Fibroblast of skin of left biceps (primary cell): ENCODE measurements around the gene AIFM2.
"Not testable (repeated sequence)": the region's sequence is repeated elsewhere in the genome, so short reads cannot be mapped to it uniquely, and the experiment has no call there.

ENCODE experiments used
- DNase-seq, 2 experiments: peaks; one replicate each; pipeline ENCODE4 v3.0.0-alpha.2; 2013; ENCODE audit warnings: low read depth in 2 of 2

Gene AIFM2

DNA sequence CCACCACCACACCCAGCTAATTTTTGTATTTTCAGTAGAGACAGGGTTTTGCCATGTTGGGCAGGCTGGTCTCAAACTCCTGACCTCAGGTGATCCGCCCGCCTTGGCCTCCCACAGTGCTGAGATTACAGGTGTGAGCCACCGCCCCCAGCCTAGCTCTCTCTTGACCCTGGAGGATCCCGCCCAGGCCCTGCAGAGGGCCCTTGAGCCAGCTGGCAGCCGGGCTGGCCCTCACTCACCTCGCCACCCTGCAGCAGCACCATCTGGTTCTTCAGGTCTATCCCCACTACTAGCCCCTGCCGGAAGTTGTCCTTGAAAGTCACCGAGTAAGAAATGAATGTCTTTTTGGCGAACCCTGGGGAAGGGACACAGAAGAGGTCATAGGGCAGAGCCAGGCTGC is 9.5 kb downstream of the AIFM2 start:
- not testable (repeated sequence) for DNase-seq

DNA sequence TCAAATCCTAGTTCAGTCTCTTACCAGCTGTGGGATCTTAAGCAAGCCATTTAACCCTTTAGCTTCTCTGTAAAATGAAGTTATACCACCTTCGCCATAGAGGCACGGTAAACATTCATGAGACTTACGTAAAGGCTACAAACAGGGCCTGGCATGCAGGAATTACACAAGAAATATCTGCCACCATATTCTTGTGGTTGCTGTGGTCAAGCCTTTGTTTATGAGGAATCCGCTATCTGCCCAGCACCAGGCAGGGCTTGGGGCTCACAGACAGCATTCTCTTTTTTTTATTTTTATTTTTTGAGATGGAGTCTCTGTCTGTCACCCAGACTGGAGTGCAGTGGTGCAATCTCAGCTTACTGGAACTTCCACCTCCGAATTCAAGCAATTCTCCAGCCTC is 9.9 kb downstream of the AIFM2 start:
- DNase-seq = no peak

DNA sequence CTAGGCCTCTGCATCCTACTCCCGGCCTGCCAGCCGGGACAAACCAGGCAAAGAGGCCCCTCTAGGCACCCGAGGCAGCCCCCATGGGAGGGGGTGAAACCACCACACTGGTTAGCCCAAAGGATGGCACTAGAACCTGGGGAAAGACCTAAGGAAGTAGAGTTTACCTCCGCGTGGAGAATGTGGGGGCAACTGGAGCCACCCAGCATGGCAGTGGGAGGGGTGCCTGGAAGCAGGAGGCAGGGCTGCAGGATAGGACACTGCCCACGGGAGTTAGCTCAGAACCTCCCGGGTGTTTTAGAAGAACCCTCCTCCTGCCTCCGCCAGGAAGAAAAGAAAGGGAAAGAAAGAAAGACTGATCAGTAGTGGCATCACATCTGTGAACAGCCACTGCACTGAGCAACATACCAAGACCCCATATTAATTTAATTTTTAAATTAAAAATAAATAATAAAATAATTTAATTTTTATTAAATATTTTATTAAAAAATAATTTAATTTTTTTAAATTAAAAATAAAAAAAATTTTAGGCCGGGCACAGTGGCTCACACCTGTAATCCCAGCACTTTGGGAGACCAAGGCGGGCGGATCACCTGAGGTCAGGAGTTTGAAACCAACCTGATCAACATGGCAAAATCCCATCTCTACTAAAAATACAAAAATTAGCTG is 11.2 kb downstream of the AIFM2 start:
- DNase-seq = no peak

DNA sequence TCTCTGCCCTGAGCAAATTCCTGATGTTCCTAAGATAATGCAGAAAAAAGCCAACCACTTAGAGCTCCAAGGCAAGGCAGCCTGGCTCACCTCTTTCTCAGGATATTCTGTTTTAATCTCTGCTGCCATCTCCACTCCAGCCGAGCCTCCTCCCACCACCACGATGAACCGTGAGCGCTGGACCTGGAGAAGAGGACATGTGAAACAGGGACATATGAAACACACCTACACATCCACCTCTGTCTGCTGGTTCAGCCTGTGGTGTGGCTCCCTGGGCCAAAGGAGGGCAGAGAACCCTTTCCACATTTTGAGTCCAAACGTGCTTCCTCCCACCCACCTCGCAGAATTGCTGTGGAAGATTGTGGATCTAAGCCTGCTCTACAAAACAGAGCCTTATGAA is 12.2 kb downstream of the AIFM2 start:
- DNase-seq = no peak

DNA sequence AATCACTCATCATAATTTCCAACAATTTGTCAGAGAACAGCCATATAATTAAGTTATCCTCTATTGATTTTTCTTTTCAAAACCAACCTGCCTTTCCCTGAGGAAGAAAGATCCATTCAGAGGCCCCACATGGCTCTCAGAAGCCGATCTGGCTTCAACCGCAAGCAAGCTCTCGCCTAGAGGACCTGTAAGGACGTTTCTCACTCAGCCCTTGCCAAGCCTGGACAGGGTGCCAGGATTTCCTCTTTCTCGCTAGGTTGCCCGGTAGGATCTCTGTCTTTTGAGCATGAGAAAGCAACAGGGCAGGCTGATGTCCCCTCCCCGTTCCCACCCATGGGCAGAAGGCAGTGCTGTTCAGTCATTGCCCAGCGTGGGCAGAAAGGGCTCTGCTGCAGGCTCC is 13.0 kb downstream of the AIFM2 start:
- DNase-seq = no peak

DNA sequence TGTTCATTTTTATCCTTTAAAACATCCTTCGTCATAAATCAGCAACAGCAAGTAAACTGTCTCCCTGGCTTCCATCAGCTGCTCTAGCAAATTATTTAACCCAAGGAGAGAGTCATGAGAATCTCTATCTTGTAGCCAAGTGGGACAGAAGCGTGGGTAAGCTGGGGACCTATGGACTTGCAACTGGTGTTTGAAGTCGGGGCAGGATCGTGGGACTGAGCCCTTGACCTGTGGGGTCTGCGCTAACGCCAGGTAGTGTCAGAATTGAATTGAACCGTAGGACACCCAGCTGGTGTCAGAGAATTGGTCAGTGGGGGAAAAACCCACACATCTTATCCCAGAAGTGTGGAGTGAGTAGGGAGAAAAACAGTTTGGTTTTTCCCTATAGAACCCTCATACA is 13.4 kb downstream of the AIFM2 start:
- DNase-seq = no peak

DNA sequence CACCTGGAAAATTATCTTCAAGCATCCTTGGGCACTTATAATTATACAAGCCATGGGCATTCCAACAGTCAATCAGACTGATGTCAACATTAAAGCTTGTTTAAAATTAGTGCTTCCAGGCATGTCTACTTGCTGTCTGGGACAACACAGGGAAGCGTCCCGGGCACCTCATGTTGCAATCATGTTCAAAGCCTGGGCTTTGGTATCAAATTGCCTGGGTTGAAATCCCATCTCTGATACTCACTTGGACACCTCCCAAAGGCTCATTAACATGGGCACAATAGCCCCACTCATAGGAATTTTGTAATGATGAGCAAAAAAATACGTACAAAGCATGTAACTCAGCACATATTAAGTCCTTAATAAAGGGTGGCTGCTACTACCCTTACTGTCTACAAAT is 14.4 kb downstream of the AIFM2 start:
- DNase-seq = no peak

DNA sequence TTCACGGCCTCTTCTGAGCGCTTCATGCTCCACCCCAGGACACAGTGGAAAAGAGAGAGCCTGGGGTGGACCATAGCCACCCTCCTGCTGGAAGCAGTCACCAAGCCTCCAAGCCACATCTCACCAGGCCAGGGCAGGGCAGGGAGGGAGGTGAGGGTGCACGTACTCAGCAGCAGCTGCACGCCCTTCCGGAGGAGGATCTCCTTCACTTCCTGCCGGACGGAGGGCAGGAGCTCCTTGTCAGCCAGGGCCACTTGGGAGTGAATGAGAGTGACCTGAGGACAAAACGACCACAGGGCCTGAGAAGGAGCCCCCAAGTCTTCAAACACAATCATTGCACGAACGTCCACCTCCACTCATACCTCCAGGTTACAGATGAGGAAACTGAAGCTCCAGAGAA is 15.0 kb downstream of the AIFM2 start:
- no peak for DNase-seq

DNA sequence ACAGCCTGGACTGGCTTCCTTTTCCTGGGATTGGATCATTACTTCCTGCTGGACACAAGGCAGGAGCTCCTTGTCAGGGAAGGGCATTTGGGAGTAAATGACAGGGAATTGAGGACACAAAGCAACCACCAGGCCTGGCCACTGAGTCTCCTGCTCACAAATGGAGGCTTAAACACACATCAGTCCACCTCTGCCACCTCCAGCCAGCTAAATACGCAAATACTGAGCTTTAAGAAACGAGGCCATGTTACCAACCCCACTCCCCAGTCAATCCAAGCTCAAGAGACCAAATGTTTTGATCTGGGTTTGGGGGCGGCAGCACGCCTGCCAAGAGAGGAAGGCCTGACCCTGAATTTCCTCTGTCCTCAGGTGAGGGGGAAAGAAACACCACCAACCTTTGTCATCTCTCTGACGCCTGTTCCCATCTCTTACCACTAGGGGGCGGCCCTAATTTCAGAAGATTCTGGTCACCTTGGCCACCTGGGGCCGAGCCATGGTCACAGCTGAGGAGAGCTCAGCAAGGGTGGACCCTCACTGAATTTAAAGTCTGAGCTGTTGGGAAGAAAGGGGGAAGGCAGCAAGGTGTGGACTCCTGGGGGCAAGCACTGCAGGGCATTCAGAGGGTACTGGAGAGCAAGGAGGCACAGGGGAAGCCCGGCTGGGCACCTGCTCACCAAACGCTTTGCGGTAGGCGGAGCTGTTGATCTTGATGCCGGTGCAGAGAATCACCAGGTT is 16.5 kb downstream of the AIFM2 start:
- DNase-seq = no peak

DNA sequence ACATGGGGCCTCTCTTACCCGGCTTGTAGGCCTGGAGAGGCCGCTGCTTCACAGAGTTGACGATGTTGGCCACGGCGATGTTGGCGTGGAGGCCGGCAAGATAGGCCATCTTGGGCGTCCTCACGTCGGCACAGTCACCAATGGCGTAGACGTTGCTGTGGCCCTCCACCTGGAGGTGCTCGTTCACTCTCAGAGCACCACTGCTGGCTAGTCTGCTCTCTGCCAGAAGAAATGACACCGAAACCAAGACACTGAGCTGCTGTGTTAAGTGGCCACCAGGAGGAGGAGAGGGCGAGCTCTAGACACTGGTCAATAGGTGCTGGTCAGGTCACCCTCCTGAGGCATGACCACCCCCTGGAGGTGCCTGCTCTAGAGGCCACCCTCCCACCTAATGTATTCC is 17.7 kb downstream of the AIFM2 start:
- no peak for DNase-seq

DNA sequence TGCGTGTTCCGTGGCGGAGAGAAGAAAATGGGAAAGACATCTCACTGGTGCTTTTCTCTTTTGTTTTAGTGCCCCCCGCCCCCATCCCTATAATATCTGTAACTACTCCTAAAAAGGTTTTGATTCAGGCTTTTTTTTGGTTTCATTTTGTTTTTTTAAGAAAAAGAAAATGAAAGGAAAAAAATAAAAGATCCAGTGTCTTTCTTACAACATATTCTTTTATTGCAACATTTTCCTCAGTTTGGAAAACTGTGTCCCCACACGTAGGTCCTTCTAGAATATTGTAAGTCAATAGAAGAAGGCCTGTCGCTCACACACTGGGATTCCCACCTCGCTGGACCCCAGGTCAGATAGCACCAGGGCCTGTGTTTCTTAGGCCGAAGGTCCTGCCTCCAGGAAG is 20.6 kb downstream of the AIFM2 start:
- no peak for DNase-seq

DNA sequence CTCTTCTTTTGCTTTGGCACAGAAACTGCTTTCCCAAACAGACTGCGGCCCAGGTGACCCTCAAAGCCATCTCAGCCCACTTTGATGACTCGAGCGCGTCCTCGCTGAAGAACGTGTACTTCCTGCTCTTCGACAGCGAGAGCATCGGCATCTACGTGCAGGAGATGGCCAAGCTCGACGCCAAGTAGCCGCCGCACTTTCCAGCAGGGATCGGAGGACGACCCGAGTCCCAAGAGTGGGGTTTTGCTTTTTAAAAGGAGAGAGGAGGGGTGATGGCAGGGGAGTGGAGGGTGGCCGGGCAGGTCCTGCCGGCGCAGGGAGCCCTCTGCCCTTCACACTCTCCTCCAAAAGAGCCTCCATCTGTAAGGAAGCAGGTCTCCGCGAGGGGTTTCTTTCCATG is 21.1 kb downstream of the AIFM2 start:
- DNase-seq = no peak

DNA sequence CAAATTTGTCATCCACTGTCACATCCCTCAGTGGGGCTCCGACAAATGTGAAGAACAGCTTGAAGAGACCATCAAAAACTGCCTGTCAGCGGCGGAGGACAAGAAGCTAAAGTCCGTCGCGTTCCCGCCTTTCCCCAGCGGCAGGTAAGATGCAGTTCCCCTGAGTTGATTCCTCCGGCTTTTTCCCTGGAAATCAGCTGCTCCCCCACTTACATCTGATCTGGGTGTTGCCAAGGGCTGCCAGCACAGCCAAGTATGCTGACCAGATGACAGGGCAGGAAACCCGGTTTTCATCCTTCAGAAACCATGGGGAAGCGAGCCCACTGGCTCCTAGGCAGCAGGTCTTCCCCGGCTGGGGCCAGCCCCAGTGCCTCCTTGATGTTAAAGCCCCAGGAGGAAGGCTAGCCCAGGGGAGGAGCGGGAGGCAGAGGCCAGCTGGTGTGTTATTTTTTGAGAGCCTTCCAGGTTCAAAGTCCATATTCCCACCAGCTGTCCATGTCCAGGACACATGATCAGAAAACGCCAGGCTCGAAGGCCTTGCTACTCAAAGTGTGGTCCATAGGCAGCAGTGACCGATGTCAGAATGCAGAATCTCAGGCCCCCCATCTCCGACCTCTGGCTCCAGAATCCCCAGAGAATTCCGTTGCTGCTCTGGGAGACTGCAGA is 23.4 kb downstream of the AIFM2 start:
- no peak for DNase-seq

DNA sequence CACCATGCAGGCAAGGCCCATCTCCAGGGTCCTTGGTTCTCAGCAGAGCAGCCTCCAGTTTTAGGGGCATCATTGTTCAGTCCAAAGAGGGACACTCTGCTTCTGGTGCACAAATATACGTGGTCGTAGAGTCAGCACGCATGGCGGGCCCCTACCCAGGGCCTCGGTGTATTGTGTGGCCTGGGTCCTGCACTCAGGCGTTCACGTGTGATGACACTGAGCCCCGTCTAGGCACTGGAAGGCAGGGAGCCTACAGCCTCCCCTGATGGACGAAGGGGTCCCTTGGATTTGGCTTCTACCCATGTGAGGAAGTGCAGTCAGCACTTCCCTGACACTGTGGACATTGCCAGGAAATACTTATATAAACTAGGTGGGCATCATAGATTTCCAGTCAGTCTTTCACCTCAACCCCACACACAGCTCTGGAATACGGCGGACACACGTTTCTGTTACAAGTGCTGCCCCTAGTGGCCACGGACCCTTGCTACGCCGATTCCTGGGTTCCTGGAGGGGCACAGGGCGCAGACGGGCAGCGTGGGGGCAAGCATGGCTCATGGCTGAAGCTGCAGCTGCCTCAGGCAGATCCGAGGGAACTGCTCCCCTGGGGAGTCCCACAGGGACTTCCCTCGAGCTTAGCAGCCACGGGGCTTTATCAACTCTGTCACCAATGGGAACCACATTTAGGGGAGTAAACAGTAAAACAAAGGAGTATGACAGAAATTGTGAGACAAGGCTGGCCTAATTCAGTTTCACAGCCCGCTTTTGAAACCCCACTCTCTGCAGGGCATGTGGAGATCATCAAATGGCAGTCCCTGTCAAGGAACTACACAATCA is 25.4 kb downstream of the AIFM2 start:
- DNase-seq = no peak

DNA sequence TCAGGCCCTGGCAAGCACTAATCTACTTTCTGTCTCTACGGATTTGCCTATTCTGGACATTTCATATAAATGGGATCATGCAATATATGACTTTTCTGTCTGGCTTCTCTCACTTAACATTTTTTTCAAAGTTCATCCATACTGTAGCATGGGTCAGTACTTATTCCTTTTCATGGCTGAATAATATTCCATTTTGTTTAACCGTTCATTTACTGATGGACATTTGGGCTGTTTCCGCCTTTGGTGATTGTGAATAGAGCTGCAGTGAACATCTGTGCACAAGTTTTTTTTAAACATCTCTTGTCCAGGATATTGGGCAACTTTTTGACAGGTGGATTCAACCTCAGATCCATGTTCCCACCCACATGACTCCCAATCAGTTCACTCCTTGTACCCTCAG is 31.0 kb downstream of the AIFM2 start:
- DNase-seq = no peak

DNA sequence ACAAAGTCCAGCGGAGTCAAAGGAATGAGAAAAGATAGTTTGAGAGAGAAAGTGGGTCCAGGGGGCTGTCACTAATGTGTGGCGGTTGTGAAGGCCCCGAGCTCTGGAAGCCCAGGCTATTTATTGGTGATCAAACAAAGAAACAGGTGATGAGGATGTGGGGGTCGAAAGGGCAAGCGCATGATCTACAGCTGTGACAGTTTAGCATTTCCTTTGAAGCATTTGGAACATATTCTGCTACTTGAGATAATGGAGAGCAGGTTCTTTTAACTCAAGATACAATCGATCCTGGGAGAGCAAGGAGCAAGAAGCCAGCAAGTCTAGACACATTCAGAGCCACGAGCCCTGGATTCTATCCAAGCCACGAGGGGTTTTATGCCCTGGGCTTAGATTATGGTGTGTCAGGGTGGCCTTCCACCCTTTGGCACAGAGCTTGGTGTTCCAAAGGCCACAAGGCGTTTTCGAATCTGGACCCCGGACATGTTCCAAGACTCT is 31.5 kb downstream of the AIFM2 start:
- DNase-seq = not testable (repeated sequence)

DNA sequence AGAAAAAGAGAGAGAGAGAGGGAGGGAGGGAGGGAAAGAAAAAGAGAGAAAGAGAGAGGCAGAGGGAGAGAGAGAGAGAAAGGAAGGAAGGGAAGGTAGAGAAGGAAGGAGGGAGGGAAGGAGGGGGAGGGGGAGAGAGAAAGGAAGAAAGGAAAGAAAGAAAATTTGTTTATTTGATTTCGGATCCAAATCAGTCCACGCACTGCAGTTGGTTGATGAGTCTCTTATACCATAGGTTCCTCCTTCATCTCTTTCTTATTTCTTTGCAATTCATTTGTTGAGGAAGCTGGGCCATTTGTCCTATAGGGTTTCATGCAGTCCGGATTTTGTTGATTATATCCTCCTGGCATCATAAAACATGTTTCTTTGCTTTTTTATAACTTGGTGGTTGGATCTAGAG is 34.4 kb downstream of the AIFM2 start:
- DNase-seq = no peak

DNA sequence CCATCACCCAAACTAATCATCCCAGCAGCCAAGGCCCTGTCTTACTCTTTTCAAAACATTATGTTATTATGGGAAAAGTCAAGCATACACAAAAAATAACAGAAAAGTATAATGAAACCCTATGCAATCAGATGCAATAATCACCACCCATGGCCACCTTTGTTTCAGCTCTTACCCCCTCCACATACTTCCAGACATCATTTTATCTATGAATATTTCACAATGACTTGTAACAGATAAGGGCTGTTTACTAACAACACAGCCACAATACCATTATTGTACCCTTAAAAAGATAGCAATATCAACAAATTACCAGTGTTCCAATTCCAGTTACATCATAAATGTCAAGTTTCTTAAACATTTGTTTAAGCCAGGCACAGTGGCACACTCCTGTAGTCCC is 35.2 kb downstream of the AIFM2 start:
- DNase-seq = no peak

DNA sequence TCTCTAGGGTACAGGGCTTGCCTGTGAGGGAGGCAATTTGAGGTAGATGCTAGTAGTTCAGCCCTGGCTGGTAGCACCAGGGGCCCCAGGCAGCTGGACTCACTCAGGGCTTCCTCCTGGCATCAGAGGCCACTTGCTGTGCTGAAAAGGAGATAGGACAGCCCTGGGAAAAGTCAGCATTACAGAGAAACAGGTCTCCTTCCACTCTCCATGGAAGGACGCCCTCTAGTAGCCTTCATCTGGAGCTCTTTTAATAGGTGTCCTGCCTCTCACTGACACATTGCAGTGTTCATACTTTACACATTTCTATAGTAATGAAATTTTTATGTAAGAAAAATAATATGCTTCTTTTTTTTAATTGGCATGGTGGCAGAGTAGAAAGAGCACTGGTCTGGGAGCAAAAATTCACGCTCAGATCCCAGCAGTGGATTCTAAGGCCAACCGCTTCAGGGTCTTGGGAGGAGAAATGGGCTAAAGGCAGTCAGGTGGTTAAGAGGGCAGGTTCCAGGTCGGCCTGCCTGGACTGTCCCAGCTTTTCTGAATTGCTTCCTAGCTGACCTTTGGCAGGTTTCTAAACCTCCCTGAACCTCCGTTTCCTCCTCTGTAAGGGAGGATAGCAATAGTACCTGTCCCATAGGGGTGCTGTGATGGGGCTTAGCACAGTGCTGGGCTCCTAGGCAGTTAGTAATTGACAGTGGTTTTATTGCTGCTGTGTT is 35.8 kb downstream of the AIFM2 start:
- no peak for DNase-seq

DNA sequence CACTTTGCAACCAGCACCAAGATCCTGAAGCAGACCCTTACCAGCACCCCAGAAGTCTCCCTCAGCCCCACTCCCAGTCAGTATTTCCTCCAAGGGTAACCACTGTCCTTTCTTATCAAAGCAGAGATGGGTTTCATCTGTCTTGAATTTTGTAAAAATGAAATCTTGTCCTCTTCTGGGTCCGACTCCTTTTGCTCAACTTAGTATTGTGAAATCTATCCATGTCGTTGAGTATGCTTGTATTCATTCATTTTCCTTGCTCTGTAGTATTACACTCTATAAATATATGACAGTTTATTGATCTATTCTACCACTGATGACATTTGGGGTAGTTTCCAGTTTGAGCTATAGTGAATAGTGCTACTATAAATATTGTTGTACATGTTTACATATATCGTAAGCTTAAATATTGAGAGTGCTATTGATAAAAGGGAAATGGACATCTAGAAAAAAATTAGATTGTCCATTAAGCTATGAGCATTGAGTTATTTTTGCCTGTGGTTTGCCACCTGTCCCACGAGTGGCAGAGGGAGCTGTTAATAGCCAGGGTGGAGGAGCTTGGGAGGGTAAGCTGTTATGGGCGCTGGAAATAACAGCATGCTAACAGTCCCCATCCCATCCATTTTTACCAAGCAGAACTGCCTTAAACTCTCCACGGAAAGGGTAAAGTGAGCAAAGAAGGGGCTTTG is 36.5 kb downstream of the AIFM2 start:
- no peak for DNase-seq

DNA sequence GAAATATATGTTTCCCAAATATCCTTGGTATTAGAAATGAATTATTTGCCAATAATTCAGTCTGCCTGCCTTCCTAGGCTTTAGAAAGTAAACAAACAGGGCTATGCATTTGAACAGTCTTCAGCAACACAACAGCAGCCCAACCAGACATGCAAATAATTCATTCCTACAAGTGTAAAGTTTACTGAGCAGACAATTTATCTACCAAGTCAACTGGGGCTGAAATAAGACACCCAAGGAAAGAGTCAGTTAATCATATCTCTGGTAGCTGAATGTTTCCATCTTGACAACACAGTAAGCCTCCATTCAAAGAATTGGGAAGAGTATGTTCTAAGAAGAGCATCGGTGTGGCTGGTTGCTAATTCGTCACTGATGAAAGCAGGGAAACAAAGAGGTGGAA is 38.4 kb downstream of the AIFM2 start:
- DNase-seq = no peak
